Adrenal gland (tissue), 5 donors: ENCODE data around the gene RPIA.

Source experiments
- POLR2A ChIP-seq, 2 donors: fragments of 450-650 bp; IDR thresholded peaks; one replicate each; pipeline ENCODE4 v1.6.1; 2017; ENCODE audit warnings: antibody characterized with exemption in 2 of 2, mild to moderate bottlenecking in 2 of 2, moderate library complexity in 1 of 2
- TF ChIP-seq, protein P1 (sequence below), 6 experiments: fragments of 450-650 bp in 4 of 6; fragments of 200-600 bp in 2 of 6; sonication (generic) in 1 of 6; IDR thresholded peaks; 1 replicate in 5 of 6; 2 replicates in 1 of 6; pipeline versions ENCODE4 v1.5.1 to v1.8.0; 2016 to 2021; ENCODE audit warnings: antibody characterized with exemption in 6 of 6, mild to moderate bottlenecking in 2 of 6, moderate library complexity in 1 of 6
- donor health status: DM: no; HTN: no; CAD: no.

DNA sequence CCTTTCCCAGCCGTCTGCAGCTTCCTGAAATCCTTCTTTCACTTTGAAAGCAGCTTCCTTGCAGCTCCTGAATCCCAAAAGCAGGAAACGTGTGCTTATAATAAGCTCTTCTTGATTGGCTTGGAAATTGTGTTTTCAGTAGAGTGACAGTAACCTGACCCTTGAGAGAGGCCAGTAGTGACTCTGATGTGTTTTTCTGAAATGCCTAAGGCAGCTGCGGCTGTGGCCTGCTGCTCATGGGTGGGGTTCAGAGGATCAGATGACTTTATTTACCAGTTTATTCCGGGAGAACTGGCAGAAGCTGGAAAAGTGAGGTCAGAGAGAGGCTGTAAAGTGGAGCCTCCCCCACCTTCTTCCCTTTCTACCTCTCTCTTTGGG lies 31.9 kb upstream of the RPIA start:
- TF ChIP-seq, protein P1, sequence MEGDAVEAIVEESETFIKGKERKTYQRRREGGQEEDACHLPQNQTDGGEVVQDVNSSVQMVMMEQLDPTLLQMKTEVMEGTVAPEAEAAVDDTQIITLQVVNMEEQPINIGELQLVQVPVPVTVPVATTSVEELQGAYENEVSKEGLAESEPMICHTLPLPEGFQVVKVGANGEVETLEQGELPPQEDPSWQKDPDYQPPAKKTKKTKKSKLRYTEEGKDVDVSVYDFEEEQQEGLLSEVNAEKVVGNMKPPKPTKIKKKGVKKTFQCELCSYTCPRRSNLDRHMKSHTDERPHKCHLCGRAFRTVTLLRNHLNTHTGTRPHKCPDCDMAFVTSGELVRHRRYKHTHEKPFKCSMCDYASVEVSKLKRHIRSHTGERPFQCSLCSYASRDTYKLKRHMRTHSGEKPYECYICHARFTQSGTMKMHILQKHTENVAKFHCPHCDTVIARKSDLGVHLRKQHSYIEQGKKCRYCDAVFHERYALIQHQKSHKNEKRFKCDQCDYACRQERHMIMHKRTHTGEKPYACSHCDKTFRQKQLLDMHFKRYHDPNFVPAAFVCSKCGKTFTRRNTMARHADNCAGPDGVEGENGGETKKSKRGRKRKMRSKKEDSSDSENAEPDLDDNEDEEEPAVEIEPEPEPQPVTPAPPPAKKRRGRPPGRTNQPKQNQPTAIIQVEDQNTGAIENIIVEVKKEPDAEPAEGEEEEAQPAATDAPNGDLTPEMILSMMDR (IDR thresholded peaks at IDR 0.05) = no peak
- no peak for TF ChIP-seq POLR2A (IDR thresholded peaks at IDR 0.05)
